Ramos (cell line): ENCODE results near the gene SYMPK.

Source experiments
- in situ Hi-C: fragments of 300-500 bp; cut with MboI; formaldehyde crosslinking; loops from one replicate; pipeline ENCODE4 v1.14.3; 2022; ENCODE audit warnings: low sequenced_read_pairs; ENCODE audit not compliant: unreplicated experiment

The SYMPK gene

DNA sequence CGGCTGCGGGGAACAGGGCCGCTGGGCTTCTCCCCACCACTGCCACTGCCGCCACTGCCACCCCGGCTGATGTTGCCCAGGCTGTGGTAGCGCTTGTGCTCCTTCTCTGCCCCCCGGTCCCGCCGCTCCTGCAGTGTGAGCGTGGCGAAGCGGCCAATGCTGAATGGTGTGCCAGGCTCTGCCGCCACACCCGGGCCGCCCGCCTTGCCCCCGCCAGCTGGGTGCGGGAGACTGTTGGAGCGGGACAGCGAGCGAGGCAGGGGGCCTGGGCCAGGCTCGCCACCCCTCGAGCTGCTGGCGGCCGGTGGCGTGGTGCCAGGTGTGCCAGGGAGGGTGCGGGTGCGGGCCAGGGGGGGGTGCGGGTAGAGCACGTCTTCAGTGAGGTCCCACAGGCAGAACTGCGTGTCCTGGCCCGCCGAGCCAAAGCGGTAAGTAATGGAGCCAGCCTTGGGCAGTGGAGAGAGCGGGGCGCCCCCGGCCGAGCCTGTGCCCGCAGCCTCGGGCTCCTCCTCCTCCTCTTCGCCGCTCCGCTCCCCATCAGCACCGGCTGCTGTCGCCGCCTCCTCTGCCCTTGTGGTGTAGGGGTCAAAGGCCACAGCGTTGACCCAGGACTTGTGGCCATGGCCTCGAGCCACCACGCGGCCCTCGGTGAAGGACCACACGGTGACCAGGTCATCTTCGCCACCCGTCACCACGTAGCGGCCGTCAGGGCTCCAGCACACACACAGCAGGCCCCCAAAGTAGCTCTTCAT lies 77.0 kb downstream of the SYMPK start:
- in situ Hi-C loops = no loop called here

DNA sequence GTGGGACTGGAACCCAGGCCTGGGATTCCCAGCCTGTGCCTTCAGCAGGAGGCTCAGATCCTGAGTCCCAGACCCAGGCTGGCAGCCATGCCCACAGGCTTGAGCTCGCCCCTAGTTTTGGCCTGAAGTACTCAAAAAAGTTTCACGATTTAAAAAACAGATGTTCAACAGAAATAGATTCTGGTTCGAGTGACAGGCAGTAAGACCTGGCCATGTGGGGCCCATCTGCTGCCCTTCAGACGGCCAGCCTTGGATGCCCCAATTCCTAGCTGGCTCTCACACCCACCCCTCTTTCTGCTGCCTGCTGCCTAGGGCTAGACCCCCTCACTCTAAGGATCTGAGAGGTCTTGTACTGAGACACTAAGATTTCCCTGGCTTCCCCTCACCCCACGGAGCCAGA lies 77.8 kb downstream of the SYMPK start:
- in situ Hi-C loops = no loop called here

- in situ Hi-C loops = no loop called here
Measured at GRCh38 chr19:45784096-45784495, 78.9 kb downstream of the SYMPK start.

DNA sequence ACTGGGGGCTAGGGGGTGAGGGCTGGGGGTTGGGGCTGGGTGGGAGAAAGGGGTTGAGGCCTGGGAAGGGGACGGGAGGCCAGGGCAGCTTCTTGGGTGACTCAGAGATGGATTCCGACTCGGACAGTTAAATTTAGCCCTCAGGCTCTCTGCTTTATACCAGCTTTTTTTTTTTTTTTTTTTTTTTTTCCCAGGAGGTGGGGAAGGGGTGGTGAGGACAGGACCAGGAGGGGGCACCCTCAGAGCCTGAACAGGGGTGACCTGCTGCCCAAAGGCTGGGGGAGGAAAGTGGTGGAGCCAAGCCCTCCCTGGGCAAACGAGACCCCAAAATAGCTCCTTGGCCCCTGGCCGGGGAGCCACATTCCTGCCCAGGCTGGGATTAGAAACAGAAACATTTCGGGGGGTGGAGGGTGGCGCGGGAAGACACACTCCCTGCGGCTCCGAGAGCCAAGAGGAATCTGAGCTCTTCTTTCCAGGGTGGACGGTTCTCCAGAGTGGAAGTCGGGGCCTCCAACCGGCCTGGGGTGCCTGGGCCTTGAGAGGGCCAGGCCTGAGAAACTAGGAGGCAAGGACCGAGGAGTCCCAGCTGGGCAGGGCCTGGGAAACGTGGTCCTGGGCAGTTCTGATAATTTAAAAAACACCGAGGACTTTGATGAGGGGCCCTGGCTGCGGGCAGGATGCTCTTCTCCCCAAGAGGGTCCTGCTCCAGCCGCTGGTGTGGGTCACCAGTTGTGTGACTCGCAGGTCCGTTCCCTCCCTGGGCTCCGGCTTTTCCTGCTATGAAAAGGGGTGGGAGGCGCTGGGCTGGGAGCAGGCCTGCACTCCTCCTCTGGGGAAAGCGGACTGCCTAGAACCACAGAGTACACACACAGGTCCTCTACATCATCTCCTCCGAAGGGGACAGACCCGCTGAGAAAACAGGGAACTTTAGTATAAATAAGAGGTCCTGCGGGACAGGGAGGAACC lies 79.8 kb downstream of the SYMPK start:
- in situ Hi-C loops = no loop called here

- in situ Hi-C loops = no loop called here
Measured at GRCh38 chr19:45782162-45782691, 80.7 kb downstream of the SYMPK start, which contains the start of gene DMPK. TSS of gene DMPK (minus strand) at chr19:45782490. CDS start at chr19:45782352, 138 bp downstream.

DNA sequence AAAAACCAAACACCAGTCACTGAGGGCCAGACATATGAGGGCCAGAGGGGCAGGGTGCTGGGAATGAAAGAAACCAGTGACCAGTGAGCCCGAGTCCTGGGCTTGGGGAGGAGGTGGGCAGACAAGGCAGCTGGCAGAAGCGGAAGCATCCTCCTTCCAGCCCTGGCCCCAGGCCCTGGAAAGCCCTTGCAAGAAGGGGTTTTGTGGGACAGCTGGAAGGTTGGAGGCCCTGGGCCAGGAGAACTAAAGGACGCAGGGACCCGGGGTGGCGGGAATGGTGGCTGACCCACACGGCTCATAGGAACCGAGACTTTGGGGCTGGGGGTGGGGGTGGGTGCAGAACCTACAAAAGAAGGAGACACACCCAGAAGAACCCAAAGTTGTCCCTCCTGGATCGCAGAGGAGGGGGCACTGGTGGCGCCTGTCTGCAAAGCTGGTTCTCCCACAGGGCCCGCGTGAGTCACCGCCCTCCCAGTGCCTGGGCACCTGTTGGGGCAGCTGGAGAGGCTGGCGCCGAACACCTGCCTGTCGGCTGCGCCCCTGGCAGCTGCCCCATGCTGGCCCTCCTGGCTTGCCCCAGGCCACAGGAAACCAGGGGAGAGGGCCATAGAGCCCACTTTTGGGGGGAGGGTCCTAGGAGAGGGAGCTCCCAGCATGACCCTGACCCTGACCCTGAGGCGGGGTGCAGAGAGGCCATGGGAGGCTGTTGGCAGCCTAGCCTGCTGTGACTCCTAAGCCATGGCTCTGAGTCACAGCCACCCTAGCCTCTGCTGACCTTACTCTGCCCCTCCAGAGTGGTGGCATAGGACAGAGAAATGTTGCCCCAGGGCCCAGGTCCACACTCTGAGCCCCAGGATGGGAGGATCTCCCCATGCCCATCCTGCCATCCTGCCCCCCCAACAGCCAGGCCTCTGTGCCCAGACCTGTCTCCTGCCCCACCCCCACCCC lies 81.5 kb downstream of the SYMPK start:
- in situ Hi-C loops = no loop called here

DNA sequence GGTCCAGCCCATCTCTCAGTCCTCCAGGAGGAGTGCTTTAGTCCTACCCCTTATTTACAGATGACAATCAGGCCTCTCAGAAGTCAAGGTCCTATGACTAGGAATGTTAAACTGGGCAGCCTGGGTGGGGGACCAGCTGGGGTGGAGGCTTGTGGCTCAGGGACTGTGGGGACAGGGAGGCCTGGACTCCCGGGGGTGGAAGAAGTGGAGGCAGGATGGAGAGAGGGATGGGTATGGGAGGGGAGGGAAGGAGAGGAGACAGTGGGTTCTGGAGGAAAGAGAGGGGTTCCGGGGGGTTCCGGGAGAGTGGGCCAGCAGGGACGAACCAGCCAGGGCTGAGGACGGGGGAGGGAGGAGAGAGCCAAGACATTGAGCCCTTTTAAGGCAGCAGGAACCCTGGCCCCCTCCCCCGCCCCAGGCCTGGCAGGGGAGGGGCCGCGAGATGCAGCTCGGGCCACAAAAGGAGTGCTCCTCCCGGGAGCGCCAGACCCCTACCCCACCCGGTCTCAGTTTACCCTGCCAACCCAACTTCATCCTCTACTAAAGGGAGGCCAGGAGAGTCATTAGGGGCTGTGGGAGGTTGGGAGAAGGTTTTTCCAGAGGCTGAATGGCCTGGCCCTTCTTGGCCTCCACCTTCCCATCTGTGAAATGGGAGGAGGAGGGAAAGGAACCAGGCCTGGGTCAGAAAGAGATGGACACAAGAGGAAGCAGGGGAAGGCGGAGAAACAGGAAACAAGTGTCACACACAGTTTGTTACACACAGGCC lies 82.3 kb downstream of the SYMPK start:
- in situ Hi-C loops = no loop called here

- in situ Hi-C loops = no loop called here
Measured at GRCh38 chr19:45780146-45780447, 82.8 kb downstream of the SYMPK start.

GRCh38 chr19:45779231-45780145 lies 83.5 kb downstream of the SYMPK start:
- in situ Hi-C loops = no loop called here

- in situ Hi-C loops = no loop called here
Measured at GRCh38 chr19:45778010-45778661, 84.8 kb downstream of the SYMPK start.

GRCh38 chr19:45777395-45777961 lies 85.5 kb downstream of the SYMPK start:
- in situ Hi-C loops = no loop called here

DNA sequence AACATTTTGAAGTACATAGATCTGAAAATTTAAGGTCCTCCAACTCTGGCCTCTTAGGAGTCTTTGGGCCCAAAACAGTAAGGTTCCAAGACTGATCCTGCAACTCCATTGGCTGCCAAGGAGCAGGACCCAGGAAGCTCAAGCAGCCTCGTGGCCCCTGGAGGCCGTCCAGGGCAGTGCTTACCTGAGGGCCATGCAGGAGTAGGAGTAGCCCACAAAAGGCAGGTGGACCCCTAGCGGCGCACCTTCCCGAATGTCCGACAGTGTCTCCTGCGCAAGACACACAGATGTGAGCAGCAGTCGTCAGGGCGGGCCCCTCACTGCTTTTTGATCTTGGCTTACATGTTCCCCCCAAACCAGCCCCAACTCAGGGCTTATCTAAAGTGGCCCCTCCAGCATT lies 88.2 kb downstream of the SYMPK start:
- in situ Hi-C loops = no loop called here

DNA sequence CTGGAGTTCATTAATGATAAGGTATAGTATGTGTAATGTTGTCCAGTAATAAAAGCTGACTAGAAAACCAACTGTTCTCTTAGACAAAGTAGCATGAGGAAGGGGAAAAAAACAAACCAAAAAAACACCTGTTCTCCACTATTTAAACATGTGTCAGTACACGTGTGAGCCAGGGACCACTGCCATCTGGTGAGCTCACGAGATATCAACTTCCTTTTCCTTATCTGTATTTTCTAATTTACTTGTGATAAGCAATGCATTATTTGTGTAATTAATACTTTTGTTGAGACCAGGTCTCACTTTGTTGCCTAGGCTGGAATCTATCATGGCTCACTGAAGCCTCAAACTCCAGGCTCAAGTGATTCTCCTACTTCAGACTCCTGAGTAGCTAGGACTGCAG lies 89.6 kb downstream of the SYMPK start:
- in situ Hi-C loops = no loop called here

DNA sequence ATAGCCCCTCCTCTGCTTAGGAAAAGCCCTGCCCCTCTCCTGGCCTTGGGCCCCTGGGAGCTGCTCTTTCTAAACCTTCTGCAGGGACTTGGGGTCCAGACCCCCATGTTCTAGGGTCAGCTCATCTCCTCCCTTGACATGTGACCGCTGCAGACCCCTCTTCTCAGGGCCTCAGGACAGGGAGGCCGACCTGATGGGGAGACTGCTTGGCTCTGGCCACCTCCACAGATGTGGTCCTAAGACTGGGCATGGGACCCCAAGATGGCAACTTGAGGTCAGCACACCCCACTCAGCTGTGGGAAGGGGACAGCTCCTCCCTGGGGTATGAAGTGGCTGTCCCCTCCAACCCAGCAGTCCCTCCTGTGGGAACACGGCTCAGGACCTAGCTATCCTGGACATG lies 90.0 kb downstream of the SYMPK start:
- in situ Hi-C loops = no loop called here

GRCh38 chr19:45772130-45772840 lies 90.7 kb downstream of the SYMPK start:
- in situ Hi-C loops = no loop called here

DNA sequence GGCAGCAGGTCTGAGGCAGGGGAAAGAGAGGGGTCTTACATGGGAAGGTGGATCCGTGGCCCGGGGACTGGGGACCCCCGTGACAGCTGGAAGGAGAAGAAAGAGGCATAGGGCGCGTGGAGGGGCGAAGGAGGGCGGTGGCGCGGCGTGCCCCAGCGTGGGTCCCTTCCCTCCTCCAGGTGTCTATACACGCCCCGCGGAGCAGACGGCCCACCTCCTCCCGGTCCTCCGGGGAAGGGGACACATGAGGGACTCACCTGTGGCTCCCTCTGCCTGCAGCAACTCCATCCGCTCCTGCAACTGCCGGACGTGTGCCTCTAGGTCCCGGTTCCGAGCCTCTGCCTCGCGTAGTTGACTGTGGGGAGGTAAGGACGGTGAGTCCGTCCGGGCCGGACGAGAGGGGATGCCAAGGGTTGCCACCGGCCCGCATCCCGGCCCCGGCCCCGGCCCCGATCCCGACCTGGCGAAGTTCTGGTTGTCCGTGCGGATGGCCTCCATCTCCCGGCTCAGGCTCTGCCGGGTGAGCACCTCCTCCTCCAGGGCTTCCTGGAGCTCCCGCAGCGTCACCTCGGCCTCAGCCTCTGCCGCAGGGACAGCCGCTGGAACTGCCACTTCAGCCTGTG lies 91.5 kb downstream of the SYMPK start:
- in situ Hi-C loops = no loop called here
